Adipose tissue (tissue), 3 donors: ENCODE results near the gene CRYGS. TPM values are rescaled to one million over a fixed set of nuclear protein-coding genes. Genes with fewer than 3 reads are reported as not detected.
A peak's percentile ranks its signal among the peaks of the same experiment; 100 is the strongest.
"Not testable (repeated sequence)": the region's sequence is repeated elsewhere in the genome, so short reads cannot be mapped to it uniquely, and the experiment has no call there.

Experiments
- H3K27ac ChIP-seq: one replicate; pipeline ENCODE4 v1.5.1; 2013; ENCODE audit warnings: low read depth, low read length
- WGBS, 3 donors: extraction: QIAGEN DNeasy Blood & Tissue Kit; methylation state at CpG; one replicate each; pipeline ENCODE4 v1.1.7; 2013; 5-methylcytosine and 5-hydroxymethylcytosine counted together
- polyA plus RNA-seq, 3 donors: library from polyadenylated mRNA; stranded (reverse); fragments of 200-250 nt; gene quantifications; one replicate each; pipeline ENCODE4 v1.2.3, GENCODE V29; 2013
- donor health status: healthy with polysubstance abuse.
- donor health status: Bipolar disorder and iron deficiency.
- donor health status: healthy.

CRYGS gene
- 1 to 10 TPM; 1.2 to 6.7 (median 1.4) TPM for polyA plus RNA-seq

DNA sequence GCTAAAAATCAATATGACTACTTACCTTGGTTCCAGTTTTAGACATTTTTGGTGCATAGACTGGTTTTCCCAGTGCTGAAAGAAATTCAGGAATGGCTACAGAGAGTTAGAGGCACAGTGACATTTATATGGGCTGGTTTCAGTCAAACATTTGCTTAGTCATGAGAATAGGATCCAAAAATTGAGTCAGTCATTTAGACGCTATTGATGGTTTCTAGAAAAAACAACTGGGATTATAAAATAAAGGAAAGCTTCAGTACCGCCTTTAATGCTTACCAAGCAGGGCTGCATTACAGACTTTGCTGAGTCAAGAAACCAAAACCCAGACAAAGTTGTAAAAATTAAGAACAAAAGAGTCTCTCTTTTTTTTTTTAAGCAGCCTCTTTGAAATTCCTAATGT, at the start of gene CRYGS:
Gene CRYGS, minus strand, starts transcription at position 100 of the 400 bp plus-strand sequence. Its CDS starts 54 bp downstream, at position 46.
- 75 to 93% (median 87%) methylated on average over 2 of the region's 2 CpGs for WGBS, 3 donors
- H3K27ac ChIP-seq, result no peak within 1 kb of the TSS

DNA sequence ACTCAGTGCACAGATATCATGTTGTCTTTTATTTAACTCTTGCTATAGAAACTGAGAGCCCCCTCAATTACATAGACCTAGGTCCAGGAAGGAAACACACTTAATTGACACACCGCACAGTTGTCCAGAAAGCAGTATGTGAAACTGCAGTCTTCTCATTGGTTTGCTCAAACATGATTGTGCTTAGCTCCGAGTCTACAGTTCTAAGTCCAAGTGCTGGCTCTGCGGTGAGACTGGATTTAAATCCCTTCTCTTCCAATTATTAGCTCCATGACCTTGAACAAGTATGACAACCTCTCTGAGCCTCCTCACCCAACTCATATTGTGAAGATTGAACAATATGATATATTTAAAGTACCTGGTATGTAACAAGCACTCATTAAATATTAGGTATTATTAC, 49.7 kb upstream of the CRYGS start:
- WGBS, 3 donors, result 52 to 93% (median 88%) methylated on average over 3 of the region's 3 CpGs
- H3K27ac ChIP-seq, result no peak overlapping the region

DNA sequence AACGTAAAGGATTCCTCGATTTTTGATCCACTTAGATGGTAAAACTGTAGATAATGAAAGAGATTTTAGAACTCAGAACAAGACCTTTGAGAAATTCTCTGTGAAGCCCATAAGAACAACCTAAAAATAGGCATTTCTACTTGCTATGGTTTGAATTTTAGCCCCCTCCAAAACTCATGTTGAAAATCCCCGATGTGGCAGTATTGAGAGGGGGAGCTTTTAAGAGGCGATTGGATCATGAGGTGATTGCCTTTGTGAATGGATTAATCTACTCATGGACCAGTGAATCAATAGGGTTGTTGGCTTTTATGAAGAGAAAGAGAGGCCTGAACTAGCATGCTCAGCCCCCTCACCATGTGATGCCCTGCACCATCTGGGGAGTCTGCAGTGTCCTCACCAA, 48.5 kb upstream of the CRYGS start:
- 92 to 94% (median 93%) methylated on average over 4 of the region's 4 CpGs for WGBS, 3 donors
- H3K27ac ChIP-seq, result no peak overlapping the region

DNA sequence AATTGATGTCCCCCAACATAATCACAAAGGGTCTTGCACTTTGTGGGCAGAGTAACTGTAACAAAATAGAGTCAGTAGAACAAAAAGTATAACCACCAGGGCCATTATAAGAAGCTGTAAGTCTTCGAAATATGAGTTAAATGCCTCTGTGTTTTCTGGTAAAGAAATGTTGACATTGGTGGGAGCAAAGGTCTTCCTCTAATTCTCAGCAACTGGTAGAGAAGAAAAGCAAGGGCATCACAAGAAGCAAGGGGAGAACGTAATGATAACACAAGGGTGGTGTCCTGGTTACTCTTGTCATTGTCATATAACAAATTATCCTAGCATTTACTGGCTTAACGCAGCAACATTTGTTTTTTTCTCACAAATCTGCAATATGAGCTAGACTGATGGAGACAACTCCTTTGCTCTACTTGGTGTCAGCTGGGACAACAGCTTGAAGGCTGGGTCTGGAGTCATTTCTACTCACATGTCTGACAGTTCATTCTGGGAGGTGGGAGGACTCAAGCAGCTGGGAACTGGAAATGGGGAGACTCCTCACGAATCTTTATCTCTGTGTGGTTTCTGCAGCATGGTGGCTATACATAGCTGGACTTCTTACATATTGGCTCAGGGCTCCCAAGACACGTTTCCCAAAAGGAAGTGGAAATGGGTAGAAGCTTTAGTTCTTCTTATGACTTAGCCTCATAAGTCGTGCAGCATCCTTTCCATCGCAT, 46.6 kb upstream of the CRYGS start:
- 72 to 84% (median 75%) methylated on average over 7 of the region's 7 CpGs for WGBS, 3 donors
- H3K27ac ChIP-seq, result no peak overlapping the region

DNA sequence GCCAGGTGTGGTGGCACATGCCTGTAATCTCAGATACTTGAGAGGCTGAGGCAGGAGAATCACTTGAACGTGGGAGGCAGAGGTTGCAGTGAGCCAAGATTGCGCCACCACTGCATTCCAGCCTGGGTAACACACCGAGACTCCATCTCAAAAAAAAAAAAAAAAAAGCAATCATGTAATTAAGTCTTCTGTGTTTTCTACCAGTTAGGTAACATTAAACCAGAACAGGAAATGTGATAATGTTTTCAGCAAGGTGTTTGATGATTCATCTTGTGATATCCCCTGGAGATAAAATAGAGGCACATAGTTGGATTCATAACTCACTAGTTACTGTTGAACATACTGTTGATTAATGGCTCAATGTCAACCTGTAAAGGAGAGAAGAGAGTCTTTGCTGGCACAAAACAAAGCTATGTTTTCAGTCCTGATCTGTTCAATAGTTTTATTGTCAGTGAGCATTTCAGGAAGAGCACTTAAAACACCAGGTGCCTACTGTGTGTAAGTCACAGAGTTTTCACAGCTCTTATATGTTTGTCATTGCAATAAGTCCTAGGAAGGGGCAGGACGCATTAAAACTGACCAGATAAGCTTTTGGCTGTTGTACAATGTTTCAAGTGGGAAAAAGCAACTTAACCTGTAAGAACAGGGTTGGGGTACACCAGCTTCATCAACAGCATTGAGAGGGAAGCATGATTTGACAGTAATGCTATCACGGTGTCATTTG, 45.8 kb upstream of the CRYGS start:
- H3K27ac ChIP-seq, result no peak overlapping the region
- 50 to 66% (median 57%) methylated on average over 5 of the region's 5 CpGs for WGBS, 3 donors

DNA sequence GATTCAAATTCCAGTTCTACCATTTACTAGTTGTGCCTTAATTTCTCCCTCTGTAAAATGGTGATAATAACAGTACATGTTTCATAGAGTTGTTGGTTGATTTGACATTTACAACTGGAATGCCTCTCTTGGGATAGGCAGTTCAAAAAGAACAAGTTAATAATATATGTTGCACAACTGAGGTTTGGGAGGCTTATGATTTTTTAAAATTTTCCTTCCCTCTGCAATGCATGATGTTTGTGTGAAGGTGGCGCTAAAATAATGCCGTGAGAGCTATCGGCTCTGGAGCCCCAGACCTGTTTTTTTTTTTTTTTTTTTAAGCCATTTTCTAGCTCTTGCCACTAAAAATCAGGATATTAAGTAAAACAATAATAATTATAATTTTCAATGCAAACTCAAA, 44.9 kb upstream of the CRYGS start:
- no peak overlapping the region for H3K27ac ChIP-seq
- 31 to 40% (median 36%) methylated on average over 3 of the region's 3 CpGs for WGBS, 3 donors

DNA sequence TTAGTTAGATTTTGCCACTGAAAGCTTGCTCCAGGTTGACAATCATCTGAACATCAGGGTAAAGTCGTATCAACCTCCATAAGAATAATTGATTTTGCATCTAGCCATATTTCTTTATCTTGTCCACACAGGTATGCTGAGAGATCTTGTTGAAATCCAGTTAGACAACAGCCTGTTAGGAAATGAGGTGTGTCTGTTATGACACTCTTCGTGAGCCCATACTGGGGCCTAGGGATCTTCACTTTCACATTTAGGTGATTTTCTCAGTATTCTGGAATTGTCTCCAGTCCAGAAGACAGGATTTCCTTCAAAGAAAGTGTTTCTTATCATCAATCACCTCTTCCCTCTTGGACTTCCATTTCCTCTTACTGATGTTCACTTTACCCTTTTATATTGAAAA, 44.5 kb upstream of the CRYGS start:
- WGBS, 3 donors, result 65 to 72% (median 68%) methylated on average over 2 of the region's 2 CpGs
- no peak overlapping the region for H3K27ac ChIP-seq

DNA sequence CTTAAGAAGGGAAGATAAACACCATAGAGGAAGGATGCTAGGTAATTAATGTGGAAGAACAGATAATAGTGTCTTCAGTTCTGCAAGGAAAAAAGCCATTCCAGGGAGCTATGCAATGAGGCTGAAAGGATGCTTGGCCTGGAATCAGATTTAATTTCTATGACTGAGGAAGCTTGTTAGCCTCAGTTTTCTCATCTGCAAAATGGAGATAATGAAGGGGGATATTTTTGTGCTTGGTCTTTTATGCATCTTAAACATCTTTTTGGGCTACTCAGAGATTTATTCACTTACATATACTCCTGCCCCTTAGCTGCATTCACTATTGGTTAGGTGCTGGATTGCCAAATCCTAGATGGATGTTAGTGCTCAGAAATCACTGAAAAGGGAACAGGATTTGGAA, 43.0 kb upstream of the CRYGS start:
- H3K27ac ChIP-seq, result no peak overlapping the region

DNA sequence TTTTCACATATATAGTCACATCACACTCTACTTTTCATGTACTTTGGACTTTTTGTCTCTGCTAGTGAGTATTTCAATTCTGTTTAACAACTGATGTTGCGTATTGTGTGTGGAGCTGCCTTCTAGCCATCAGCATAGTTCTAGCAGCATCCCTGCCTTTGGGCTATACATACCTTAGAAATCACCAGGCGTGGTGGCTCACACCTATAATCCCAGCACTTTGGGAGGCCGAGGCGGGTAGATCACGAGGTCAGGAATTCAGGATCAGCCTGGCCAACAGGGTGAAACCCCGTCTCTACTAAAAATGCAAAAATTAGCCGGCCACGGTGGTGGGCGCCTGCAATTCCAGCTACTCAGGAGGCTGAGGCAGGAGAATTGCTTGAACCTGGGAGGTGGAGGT, 42.1 kb upstream of the CRYGS start:
- H3K27ac ChIP-seq, result not testable (repeated sequence)
- 77 to 97% (median 84%) methylated on average over 8 to 9 of the region's 9 CpGs for WGBS, 3 donors

DNA sequence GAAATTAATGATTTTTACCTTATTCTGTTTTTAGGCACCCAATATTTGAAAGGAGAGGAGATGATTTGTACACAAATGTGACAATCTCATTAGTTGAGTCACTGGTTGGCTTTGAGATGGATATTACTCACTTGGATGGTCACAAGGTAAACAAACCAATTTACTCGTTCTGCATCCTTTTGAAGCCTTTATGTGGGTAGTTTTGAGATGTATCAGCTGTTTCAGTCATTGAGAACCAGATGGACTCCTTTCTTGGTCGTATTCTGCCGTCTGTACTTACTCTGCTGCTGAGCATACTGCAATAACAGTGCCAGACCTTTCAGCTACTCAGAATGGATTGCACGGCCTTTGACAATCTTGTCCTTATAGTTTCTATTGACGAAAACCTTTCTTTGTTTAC, 39.7 kb upstream of the CRYGS start:
- H3K27ac ChIP-seq, result no peak overlapping the region

DNA sequence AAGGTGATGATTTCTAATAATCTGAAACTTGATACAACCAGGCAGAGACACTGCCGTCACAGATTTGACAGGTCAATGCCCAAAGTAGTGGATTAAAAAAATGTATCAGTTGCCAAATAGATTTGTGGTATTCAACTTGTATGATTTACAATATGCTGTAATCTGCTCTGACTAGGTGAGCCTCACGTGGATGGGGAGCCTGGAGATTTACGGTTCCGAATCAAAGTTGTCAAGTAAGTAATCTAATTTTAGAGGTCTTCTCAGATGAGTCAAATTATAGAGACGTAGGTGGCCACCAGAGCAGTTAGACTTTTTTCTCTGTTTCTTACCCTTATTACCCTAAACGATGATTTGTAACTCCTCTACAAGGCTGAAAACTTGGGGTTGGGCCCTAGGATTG, 38.4 kb upstream of the CRYGS start:
- WGBS, 3 donors, result 93 to 97% (median 95%) methylated on average over 6 of the region's 6 CpGs
- H3K27ac ChIP-seq, result no peak overlapping the region

More for the DNA sequence above, 39.7 kb upstream of the CRYGS start:
- 76 to 79% (median 78%) methylated on average over 5 of the region's 5 CpGs for WGBS, 3 donors

DNA sequence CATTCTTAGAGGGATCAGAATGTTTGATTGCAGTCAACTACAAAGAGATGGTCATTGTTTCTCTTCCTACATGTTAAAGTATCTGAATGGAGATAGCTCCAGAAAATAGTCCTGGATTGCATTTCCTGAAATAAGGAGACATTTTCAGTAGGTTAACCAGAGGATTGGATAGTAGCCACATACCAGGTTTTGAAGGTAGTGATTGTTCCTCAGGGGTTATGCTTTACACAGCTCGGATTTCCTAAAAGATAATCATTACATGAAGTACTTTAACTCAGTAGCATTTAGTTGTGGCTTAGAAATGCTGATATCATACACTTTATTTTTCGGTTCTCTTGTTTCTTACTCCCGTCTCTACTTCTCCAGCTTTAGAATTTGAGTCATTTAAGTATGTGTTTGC, 36.6 kb upstream of the CRYGS start:
- 88 to 95% (median 91%) methylated on average over 3 of the region's 3 CpGs for WGBS, 3 donors
- H3K27ac ChIP-seq, result no peak overlapping the region

DNA sequence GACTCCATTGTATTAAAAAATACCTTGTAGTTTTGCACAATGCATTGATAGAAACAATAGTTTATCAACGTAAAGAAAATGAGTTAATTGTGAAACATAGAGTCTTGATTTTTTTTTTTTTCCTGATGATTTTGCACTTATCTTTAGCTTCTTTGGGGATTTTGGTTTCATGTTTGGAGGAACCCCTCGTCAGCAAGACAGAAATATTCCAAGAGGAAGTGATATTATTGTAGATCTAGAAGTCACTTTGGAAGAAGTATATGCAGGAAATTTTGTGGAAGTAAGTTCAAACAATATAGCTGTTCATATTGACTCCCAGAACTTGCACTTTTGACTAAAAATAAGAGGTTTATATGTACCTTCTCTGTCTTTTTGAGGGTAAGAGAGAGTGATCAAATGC, 33.3 kb upstream of the CRYGS start:
- WGBS, 3 donors, result 67 to 76% (median 71%) methylated on average over 2 of the region's 2 CpGs
- H3K27ac ChIP-seq, result no peak overlapping the region

DNA sequence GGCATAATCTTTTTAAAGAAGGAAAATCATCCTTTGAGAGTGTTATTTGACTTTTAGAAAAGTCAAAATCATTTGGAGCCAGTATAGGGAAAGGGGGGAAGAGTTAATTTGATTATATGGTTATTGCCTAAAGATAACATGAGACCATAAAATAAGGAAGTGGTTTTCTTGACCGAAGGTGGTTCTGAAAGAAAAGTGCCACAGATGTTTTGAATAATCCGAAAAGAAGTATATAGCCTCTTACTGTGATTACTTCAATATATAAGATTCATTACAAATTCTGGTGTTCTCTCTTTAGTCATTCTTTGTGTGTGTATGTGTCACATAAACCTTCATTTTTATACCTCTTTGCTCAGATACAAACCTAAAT, 27.4 kb upstream of the CRYGS start:
- H3K27ac ChIP-seq, result no peak overlapping the region
- 50 to 52% (median 50%) methylated on average over 2 of the region's 2 CpGs for WGBS, 3 donors

DNA sequence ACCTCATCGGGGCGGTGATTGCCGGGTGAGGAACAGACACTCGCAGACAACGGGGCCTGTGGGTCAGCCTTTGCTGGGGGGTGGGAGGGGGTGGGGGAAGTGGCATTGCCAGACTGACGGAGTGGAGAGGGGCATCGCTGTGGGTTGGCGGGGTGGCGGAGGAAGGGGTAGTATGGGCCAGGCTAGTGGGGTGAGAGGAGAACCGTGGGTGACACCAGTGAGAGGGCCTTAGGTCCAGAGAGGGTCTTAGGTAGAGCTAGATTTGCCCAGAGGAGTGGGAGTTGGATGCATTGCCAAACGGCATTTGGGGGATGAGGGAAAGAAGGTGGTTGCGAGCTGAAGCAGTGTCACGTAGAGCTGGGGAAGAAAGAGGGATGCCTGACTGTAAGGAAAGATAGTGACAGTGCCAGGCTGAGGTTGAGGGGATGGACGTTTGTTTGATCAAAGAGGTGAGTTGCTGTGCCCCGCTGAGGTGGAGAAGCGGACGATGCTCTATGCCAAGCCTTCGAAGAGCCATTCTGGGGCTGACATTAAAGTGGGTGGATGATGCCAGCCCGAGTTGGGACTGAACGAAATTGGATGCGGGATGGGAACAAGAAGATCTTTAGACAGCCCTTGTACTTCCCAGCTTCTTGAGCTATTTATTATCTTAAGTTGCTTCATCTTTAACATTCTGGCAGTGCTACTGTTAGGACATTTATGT, 26.9 kb upstream of the CRYGS start:
- peak overlapping the region; percentile 30 for H3K27ac ChIP-seq
- WGBS, 3 donors, result 5 to 8% (median 7%) methylated on average over 21 of the region's 21 CpGs

DNA sequence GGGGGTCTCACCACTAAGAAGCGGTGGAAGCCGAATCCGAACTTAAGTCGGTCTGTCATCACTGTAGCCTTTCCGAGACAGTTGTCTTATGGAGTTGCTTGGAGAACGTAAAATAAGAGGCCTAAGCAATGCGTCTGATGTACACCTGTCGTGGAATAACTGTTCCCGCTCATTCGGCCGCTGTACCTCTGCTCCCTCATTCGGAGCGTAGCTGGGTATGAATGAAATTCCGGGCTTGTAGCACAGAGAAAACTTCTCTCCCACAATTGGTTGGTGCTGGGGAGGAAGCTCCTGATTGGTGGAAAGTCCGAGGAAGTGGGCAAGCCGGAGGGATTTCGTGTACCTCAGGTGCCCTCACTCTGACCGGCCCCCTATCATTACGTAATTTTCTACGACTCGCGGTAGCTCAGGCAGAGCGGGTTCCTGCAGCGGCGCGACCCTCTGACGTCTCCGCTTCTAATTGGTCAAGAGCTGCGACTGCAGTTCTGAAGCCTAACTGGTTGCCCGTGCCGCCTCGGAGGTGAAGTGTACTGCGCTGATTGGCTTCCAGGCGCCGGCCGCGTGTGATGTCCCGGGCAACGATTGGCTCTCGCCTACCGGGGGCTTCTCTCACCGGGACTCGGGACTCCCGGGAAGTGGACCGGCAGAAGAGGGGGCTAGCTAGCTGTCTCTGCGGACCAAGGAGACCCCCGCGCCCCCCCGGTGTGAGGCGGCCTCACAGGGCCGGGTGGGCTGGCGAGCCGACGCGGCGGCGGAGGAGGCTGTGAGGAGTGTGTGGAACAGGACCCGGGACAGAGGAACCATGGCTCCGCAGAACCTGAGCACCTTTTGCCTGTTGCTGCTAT, 26.1 kb upstream of the CRYGS start, which contains the start of gene DNAJB11:
Gene DNAJB11, plus strand, starts transcription at position 625 of the 845 bp plus-strand sequence. Its CDS starts 178 bp downstream, at position 803.
- peak within 1 kb of the TSS; percentile 30 for H3K27ac ChIP-seq
- WGBS, 3 donors, result 0 to 1% (median 0%) methylated on average over 58 to 59 of the region's 59 CpGs

DNA sequence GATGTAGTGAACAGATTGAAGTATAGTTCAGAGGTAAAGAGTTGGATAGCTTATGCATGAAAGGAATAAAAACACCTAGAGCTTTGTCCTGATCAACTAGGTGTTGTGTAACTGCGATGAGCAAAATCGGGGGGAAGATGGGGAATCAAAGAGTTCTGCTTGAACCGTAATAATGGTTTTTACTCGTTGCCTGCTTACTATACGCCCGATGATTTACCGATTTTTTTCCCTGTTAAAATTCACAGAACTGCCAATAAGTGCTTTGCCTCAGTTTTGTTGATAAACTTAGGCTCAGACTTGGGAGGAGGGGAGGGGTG, 25.6 kb upstream of the CRYGS start:
- H3K27ac ChIP-seq, result no peak overlapping the region
- 4 to 7% (median 6%) methylated on average over 7 of the region's 7 CpGs for WGBS, 3 donors

DNA sequence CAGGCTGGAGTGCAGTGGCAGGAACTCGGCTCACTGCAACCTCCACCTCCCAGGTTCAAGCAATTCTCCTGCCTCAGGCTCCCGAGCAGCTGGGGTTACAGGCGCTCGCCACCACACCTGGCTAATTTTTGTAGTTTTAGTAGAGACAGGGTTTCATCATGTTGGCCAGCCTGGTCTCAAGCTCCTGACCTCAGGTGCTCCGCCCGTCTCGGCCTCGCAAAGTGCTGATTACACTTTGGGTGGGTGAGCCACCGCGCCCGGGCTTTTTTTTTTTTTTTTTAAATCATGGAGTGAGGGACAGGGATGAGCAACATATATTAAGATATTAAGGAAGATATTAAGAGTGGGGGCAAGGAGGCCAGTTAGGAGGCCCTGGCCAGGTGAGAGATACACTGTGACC, 25.2 kb upstream of the CRYGS start:
- H3K27ac ChIP-seq, result not testable (repeated sequence)
- 83 to 91% (median 84%) methylated on average over 11 of the region's 11 CpGs for WGBS, 3 donors
